ENCODE measurements around the gene CDK14. TPM values are rescaled to one million over a fixed set of nuclear protein-coding genes. Genes with fewer than 3 reads are reported as not detected.

CDK14 gene
- total RNA-seq, 1 experiment from 2014 or later, result 57.9 TPM

- TF ChIP-seq, protein P1, sequence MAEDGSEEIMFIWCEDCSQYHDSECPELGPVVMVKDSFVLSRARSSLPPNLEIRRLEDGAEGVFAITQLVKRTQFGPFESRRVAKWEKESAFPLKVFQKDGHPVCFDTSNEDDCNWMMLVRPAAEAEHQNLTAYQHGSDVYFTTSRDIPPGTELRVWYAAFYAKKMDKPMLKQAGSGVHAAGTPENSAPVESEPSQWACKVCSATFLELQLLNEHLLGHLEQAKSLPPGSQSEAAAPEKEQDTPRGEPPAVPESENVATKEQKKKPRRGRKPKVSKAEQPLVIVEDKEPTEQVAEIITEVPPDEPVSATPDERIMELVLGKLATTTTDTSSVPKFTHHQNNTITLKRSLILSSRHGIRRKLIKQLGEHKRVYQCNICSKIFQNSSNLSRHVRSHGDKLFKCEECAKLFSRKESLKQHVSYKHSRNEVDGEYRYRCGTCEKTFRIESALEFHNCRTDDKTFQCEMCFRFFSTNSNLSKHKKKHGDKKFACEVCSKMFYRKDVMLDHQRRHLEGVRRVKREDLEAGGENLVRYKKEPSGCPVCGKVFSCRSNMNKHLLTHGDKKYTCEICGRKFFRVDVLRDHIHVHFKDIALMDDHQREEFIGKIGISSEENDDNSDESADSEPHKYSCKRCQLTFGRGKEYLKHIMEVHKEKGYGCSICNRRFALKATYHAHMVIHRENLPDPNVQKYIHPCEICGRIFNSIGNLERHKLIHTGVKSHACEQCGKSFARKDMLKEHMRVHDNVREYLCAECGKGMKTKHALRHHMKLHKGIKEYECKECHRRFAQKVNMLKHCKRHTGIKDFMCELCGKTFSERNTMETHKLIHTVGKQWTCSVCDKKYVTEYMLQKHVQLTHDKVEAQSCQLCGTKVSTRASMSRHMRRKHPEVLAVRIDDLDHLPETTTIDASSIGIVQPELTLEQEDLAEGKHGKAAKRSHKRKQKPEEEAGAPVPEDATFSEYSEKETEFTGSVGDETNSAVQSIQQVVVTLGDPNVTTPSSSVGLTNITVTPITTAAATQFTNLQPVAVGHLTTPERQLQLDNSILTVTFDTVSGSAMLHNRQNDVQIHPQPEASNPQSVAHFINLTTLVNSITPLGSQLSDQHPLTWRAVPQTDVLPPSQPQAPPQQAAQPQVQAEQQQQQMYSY (CRISPR knock-in tag; IDR thresholded peaks at IDR 0.05), result no peak
- TF ChIP-seq TP53 (CRISPR knock-in tag; IDR thresholded peaks at IDR 0.05) (no peak), ATF2 (CRISPR knock-in tag; IDR thresholded peaks at IDR 0.05; ENCODE audit: borderline replicate concordance, low read depth) (no peak), HMGA2 (CRISPR knock-in tag; IDR thresholded peaks at IDR 0.05) (no peak)
- H3K36me3 Mint-ChIP-seq, result peaks cover 6% of the 10 kb centered on the region; the same call in 1 of the 2 replicates
- no peak overlapping the region for H3K4me3 Mint-ChIP-seq
- no peaks in the 10 kb centered on the region for H3K27me3 Mint-ChIP-seq (ENCODE audit: low read depth)
- ChIA-PET CTCF (no interaction called here), POLR2A (no interaction called here)
- H3K9me3 Mint-ChIP-seq, result peaks cover 7% of the 10 kb centered on the region
- no peak overlapping the region for H3K27ac Mint-ChIP-seq
- DNase-seq (ENCODE audit: low spot score) (no peak), ATAC-seq (no peak)
- H3K4me1 Mint-ChIP-seq, result no peaks in the 10 kb centered on the region
These were observed 176.3 kb downstream of the CDK14 start for GRCh38 chr7:90772410-90772809.

DNA sequence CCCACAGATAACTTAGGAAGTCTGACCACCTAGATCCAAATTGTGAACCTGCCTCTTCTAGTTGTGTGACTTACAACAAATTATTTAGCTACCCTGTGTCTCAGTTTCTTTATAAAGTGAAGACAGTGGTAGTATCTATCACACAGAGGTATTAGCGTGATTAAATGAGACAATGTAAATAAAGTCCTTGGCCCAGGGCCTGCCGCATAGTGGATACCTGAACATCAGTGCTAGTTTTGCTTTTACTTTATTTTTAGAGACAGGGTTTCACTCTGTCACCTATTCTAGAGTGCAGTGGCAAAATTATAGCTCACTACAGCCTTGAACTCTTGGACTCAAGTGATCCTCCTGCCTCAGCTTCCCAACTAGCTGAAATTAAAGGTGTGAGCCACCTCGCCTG, 177.1 kb downstream of the CDK14 start:
- POLR2A ChIA-PET, result interaction anchor here (0.6 kb wide), 1 partner anchor 24 kb away, joined by 4 read pairs; no protein-coding TSS in a partner anchor
- ATAC-seq (no peak), DNase-seq (ENCODE audit: low spot score) (no peak)
- Mint-ChIP-seq H3K4me3 (no peak overlapping the region), H3K27ac (no peak overlapping the region), H3K27me3 (ENCODE audit: low read depth) (no peaks in the 10 kb centered on the region), H3K9me3 (peaks cover 7% of the 10 kb centered on the region), H3K4me1 (no peaks in the 10 kb centered on the region), H3K36me3 (peaks cover 6% of the 10 kb centered on the region; the same call in 1 of the 2 replicates)
- CTCF ChIA-PET, result no interaction called here
- TF ChIP-seq GRHL2 (CRISPR knock-in tag; IDR thresholded peaks at IDR 0.05; ENCODE audit: insufficient replicate concordance, severe bottlenecking) (no peak), ZBTB21 (CRISPR knock-in tag; IDR thresholded peaks at IDR 0.05; ENCODE audit: borderline replicate concordance) (no peak), EMX1 (CRISPR knock-in tag; IDR thresholded peaks at IDR 0.05) (no peak), AR (CRISPR knock-in tag; IDR thresholded peaks at IDR 0.05) (no peak), STAT6 (CRISPR knock-in tag; conservative IDR thresholded peaks at IDR 0.05; ENCODE audit: low read depth) (no peak), JAZF1 (CRISPR knock-in tag; IDR thresholded peaks at IDR 0.05) (no peak), NR2C2 (CRISPR knock-in tag; IDR thresholded peaks at IDR 0.05) (no peak), GTF2I (CRISPR knock-in tag; conservative IDR thresholded peaks at IDR 0.05) (no peak), MXD4 (CRISPR knock-in tag; IDR thresholded peaks at IDR 0.05; ENCODE audit: borderline replicate concordance) (no peak), NFYB (CRISPR knock-in tag; conservative IDR thresholded peaks at IDR 0.05; ENCODE audit: low read depth) (no peak)
- TF ChIP-seq, protein P2, sequence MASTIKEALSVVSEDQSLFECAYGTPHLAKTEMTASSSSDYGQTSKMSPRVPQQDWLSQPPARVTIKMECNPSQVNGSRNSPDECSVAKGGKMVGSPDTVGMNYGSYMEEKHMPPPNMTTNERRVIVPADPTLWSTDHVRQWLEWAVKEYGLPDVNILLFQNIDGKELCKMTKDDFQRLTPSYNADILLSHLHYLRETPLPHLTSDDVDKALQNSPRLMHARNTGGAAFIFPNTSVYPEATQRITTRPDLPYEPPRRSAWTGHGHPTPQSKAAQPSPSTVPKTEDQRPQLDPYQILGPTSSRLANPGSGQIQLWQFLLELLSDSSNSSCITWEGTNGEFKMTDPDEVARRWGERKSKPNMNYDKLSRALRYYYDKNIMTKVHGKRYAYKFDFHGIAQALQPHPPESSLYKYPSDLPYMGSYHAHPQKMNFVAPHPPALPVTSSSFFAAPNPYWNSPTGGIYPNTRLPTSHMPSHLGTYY (CRISPR knock-in tag; IDR thresholded peaks at IDR 0.05), result no peak
- TF ChIP-seq, protein P1 (CRISPR knock-in tag; IDR thresholded peaks at IDR 0.05), result no peak
- TF ChIP-seq, protein P3, sequence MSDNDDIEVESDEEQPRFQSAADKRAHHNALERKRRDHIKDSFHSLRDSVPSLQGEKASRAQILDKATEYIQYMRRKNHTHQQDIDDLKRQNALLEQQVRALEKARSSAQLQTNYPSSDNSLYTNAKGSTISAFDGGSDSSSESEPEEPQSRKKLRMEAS (CRISPR knock-in tag; IDR thresholded peaks at IDR 0.05), result no peak
